Retinal pigment epithelial cell (primary cell): ENCODE measurements around the gene ESAM.

ENCODE experiments used
- DNase-seq: peaks from one replicate; pipeline ENCODE4 v3.0.0-alpha.2; 2010; ENCODE audit warnings: low read depth
- H3K4me3 ChIP-seq: 2 replicates; pipeline ENCODE4 v1.5.1; 2011; ENCODE audit warnings: mild to moderate bottlenecking, low read length, control low read depth, moderate library complexity
- TF ChIP-seq, protein P1 (sequence below): conservative IDR thresholded peaks from 2 replicates; pipeline ENCODE4 v1.5.1; 2011; ENCODE audit warnings: low read depth, low read length, control low read depth, inconsistent platforms

The ESAM gene

DNA sequence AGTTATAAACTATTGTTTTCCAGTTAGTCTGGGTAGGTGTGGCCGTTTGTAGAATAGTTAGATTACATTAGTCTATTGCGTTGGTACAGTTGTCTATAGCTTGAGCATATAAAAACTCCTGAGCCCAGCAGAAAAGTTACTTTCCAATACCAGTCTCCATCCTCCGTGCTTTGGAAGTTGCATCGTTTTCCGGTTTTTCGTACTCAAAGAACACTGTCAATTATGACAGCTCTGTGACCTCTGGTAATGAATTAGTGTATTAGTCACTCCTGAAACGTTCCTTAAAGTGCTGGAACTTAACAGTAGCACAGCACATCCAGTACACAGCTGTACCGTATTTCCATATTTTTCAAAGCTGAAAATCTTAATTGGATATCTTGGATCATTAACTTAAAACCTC is 38.9 kb upstream of the ESAM start:
- DNase-seq: no peak
- H3K4me3 ChIP-seq: peak overlapping the region; percentile 76
- TF ChIP-seq, protein P1, sequence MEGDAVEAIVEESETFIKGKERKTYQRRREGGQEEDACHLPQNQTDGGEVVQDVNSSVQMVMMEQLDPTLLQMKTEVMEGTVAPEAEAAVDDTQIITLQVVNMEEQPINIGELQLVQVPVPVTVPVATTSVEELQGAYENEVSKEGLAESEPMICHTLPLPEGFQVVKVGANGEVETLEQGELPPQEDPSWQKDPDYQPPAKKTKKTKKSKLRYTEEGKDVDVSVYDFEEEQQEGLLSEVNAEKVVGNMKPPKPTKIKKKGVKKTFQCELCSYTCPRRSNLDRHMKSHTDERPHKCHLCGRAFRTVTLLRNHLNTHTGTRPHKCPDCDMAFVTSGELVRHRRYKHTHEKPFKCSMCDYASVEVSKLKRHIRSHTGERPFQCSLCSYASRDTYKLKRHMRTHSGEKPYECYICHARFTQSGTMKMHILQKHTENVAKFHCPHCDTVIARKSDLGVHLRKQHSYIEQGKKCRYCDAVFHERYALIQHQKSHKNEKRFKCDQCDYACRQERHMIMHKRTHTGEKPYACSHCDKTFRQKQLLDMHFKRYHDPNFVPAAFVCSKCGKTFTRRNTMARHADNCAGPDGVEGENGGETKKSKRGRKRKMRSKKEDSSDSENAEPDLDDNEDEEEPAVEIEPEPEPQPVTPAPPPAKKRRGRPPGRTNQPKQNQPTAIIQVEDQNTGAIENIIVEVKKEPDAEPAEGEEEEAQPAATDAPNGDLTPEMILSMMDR: no peak

DNA sequence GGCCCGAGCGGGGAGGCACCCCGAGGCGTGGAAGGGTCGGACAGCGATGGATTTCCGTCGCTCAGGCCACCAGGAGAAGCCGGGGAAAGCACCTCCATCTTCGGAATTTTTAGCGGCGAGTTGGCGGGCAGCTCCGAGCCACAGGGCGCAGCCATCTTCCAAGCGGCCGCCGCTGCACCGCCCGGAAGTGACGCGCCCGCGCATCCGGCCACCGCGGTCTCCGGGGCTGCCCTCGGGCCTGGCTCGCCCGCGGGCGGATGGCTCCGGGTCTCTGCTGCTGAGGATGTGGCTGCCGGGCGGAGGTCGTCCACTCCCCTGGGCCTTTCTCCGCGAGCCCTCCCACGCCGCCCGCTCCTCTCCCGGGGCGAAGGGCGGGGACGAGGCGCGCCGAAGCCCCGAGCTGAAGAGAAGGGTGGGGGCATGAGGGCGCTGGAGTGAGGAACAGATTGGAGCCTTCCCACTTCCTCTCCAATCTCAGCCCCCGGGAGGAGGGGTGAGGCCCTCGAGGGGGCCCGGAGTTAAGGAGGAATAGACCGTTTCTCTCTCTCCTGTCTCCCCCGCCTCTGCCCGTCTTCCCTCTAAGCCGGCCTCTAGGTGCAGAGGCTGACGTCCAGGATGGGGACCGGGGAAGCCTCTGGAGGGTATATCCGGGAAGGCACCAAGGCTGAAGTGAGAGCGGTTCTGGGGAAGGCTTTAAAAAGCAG is 38.3 kb upstream of the ESAM start, which contains the start of gene MSANTD2:
TSS of gene MSANTD2 (minus strand) at position 181 of the 704 bp plus-strand sequence. CDS start at position 155, 26 bp downstream.
- H3K4me3 ChIP-seq: peak within 1 kb of the TSS; percentile 76
- DNase-seq: no peak
- TF ChIP-seq, protein P1: no peak

DNA sequence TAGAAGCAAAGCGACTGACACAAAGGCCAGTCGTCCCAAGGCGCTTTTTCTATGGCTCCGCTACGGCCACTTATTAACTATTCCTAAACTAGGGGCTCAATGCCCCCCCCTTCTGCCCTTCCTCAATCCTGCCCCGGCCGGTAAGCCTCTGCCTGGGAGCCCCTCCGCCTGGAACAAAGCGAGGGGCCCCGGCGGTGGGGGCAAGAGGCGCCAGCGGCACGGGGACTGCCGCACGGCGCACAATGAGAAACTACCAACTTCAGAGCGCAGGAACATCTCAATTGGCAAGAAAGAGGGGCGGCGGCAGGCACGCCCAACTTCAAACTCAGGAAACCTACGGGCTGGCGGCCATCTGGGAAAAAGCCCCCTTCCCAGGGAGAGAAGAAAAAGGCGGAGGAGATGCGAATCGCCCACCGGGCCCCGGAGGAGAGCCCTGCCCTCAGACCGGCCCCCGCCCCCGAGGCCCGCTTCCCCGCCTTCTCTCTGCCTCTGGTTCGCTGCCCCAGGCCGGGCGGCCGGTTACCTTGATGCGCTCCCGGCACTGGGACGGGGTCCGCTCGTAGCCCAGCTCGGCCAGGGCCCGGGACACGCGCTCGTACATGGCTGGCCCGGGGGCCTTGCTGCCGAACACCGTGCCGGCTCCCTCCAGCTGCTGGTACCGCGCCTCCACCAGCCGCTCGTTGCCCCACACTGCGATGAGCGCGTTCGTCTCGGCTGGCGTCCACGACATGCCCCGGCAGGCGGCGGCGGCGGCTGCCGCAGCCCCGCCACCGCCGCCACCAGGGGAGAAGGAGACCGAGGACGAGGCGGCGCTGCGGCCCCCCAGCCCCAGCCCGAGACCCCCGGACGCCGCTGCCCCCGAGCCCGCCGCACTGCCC is 37.5 kb upstream of the ESAM start:
- peak overlapping the region; percentile 76 for H3K4me3 ChIP-seq
- TF ChIP-seq, protein P1: no peak
- no peak for DNase-seq

DNA sequence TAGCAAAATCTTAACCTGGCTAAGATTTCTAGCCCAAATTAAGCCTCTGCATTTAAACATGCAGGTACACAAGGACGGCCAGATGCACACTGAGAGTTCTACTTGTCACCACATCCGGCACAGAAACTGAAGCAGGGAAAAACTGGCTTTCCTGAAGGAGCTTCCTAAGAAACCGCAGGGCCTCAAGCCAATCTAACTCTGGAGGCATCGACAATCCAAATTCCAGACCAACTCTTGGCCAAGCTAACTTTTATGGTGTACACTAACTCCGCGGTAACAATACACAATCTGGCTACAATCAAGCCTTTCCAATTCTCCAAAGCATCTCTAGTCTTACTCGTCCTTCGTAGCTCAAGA is 36.9 kb upstream of the ESAM start:
- DNase-seq: no peak
- peak overlapping the region; percentile 76 for H3K4me3 ChIP-seq
- TF ChIP-seq, protein P1: no peak

DNA sequence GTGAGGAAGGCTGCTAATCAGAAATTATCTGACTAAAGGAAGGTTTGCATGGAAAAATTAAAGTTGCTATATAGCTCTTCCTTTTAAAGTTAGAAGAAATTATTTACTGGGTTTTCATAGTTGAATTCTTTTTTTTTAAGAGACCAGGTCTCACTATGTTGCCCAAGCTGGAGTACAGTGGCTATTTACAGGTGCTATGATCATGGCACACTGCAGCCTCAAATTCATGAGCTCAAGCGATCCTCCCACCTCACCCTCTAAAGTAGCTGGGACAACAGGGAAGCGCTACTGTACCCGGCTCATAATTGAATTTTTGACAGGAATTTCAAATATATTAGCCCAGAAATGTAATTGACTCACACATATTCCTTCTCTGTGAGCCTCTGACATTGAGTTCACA is 34.2 kb upstream of the ESAM start:
- DNase-seq: no peak
- TF ChIP-seq, protein P1: no peak
- no peak overlapping the region for H3K4me3 ChIP-seq

DNA sequence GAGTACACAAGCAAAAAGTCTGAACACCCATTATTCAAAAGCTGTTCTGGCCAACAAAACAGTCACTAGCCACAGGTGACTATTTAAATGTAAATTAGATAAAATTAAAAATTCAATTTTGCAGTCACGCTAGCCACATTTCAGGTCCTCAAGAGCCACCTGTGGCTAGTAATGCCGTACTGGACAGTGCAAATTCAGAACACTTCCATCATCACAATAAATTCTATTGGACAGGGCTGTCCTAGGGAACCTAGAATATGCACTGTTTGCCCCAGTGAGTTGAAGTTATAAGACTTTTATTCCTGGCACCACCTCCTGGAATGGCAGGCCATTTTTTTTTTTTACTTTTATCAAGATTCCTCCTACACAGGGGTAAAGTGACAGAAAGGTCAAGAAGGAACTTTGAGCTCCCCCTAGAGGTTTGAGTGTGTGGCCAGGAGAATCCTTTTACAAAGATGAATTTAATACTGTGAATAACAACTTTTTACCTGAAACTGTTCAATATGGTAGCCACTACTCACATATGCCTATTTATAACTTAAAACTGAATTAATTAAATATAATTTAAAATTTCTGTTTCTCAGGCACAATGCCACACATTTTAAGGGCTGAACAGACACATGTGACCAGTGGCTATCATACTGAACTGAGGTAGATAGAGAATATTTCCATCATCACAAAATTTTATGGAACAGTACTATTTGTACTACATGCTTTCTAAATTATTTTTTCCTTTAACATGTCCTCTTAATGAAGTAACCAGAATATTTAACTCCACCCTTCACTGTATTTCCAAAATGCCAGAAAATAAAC is 31.6 kb upstream of the ESAM start:
- TF ChIP-seq, protein P1: peak; percentile 82
- DNase-seq: no peak
- no peak overlapping the region for H3K4me3 ChIP-seq
